ENCODE measurements around the gene CDC42BPB.

Gene CDC42BPB

DNA sequence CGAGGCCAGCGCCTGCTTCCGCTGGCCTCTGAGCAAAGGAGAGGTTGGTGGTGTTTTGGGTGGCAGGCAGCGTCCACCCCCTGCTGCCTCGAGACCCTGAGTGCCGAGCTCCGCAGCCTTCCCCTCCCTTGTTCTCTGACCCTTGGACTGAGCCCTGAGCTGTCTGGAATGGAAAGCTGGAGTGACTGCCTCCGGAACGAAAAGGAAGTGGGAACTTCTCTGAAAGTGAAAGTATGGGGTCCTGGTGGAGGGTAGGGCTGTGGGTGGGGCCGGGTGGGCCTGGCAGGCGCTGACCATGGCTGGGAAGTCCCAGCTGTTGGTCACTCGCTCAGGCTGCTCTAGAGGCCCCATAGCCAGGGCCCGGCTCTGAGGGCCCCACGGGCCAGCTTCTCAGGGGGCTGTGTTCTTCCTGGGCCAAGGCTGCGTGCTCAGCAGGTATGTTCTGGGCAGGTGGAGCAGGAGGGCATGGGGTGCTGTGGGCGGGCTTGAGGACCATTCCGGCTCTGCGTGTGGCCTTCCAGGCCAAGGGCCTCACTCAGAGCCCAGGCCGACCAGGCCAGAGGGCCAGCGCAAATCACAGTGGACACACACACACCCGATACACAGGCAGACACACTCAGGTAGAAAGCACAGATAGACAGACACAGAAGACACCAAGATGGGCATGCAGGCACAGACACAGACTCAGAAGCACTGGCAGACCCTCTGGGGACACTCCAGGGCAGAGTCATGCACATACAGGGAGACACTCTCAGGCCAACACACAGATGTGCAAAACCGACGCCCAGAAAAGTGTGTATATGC is 37.3 kb upstream of the CDC42BPB start, which contains the start of gene EXOC3L4:
Gene EXOC3L4, plus strand, starts transcription at position 320 of the 804 bp plus-strand sequence. CDS start 5,495 bp downstream, outside the sequence.
- CTCF ChIA-PET = interaction anchor here (2.6 kb wide), 1 partner anchor 11 kb away, joined by 14 read pairs; no protein-coding TSS in a partner anchor
- POLR2A ChIA-PET = interaction anchor here (0.7 kb wide), 1 partner anchor 239 kb away, joined by 4 read pairs; the partner anchor contains the start of gene EIF5
- TF ChIP-seq CTBP1 (IDR thresholded peaks at IDR 0.05; ENCODE audit: borderline replicate concordance) = no peak
- no peak for TF ChIP-seq LEF1 (IDR thresholded peaks at IDR 0.05; ENCODE audit: borderline replicate concordance)
- no peak for TF ChIP-seq FOXM1 (IDR thresholded peaks at IDR 0.05; ENCODE audit: borderline replicate concordance)
- TF ChIP-seq TARDBP (IDR thresholded peaks at IDR 0.05) = no peak
- no peak for TF ChIP-seq SP1 (IDR thresholded peaks at IDR 0.05)
- no peak for TF ChIP-seq FOXK2 (IDR thresholded peaks at IDR 0.05)
- TF ChIP-seq, protein P1, sequence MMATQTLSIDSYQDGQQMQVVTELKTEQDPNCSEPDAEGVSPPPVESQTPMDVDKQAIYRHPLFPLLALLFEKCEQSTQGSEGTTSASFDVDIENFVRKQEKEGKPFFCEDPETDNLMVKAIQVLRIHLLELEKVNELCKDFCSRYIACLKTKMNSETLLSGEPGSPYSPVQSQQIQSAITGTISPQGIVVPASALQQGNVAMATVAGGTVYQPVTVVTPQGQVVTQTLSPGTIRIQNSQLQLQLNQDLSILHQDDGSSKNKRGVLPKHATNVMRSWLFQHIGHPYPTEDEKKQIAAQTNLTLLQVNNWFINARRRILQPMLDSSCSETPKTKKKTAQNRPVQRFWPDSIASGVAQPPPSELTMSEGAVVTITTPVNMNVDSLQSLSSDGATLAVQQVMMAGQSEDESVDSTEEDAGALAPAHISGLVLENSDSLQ (IDR thresholded peaks at IDR 0.05) = no peak
- TF ChIP-seq L3MBTL2 (conservative IDR thresholded peaks at IDR 0.05) = no peak
- DNase-seq (ENCODE audit: extremely low spot score) = no peak

DNA sequence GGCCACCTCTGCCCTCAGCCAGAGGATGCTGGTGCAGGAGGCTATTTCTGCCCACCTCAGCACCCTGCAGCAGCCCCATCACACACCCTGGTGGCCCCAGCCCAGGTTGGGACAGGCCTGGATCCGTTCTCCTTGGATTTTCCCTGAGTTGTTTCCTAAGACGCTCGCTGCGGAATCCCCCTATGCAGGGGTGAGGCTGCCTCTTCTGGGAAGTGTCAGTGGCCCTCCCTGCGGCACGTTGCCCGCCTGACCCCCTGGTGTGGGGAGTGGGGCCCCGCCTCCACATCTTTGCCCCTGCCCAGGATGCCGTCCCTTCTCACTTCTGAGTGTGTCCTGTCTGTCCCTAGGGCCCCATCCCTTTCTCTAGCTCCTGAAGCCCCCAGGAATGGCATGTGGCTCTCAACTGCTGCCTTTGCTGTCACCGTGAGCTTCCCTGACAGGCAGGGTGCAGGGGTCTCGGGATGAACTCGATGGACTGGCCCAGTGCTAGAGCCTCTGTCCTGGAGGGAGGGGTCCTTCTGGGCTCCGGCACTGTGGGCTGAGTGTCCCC is 36.6 kb upstream of the CDC42BPB start:
- ChIA-PET POLR2A (interaction anchor here (0.7 kb wide), 1 partner anchor 240 kb away, joined by 4 read pairs; the partner anchor contains the start of gene EIF5), CTCF (no interaction called here)
- DNase-seq (ENCODE audit: extremely low spot score) = no peak
- TF ChIP-seq ZNF384 (IDR thresholded peaks at IDR 0.05) (no peak), SUZ12 (IDR thresholded peaks at IDR 0.05) (no peak), FOXA1 (IDR thresholded peaks at IDR 0.05) (no peak), FOXK2 (IDR thresholded peaks at IDR 0.05) (no peak), SP1 (IDR thresholded peaks at IDR 0.05) (no peak), BHLHE40 (IDR thresholded peaks at IDR 0.05; ENCODE audit: borderline replicate concordance) (no peak), CTBP1 (IDR thresholded peaks at IDR 0.05; ENCODE audit: borderline replicate concordance) (no peak), ELF4 (IDR thresholded peaks at IDR 0.05) (no peak), ARNT (IDR thresholded peaks at IDR 0.05) (no peak), LEF1 (IDR thresholded peaks at IDR 0.05; ENCODE audit: borderline replicate concordance) (no peak), L3MBTL2 (conservative IDR thresholded peaks at IDR 0.05) (no peak), TARDBP (IDR thresholded peaks at IDR 0.05) (no peak), HDGF (IDR thresholded peaks at IDR 0.05; ENCODE audit: borderline replicate concordance) (no peak), FOXM1 (IDR thresholded peaks at IDR 0.05; ENCODE audit: borderline replicate concordance) (no peak), NFRKB (IDR thresholded peaks at IDR 0.05) (no peak)
- TF ChIP-seq, protein P1 (IDR thresholded peaks at IDR 0.05) = no peak

DNA sequence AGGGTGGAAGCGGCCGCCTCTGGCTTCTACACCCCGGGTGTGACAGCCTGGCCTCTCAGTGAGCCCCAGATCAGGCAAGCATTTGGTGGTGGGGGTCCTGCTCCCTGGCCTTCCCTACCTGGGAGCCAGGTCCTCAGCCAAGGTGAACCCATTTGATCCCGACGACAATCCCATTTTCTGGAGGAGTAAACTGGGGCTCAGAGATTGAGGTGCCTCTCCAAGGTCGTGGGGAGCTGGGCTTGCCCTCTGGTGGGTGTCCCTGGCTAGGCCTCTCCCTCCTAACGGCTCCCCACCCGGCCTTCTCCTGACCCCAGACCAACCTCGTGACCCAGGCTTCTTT is 34.5 kb upstream of the CDC42BPB start:
- no peak for DNase-seq (ENCODE audit: extremely low spot score)
- POLR2A ChIA-PET = no interaction called here
- CTCF ChIA-PET = no interaction called here
- TF ChIP-seq SP1 (IDR thresholded peaks at IDR 0.05) (no peak), SUZ12 (IDR thresholded peaks at IDR 0.05) (no peak), L3MBTL2 (conservative IDR thresholded peaks at IDR 0.05) (no peak), NFRKB (IDR thresholded peaks at IDR 0.05) (no peak), TARDBP (IDR thresholded peaks at IDR 0.05) (no peak), ELF4 (IDR thresholded peaks at IDR 0.05) (no peak), ZNF384 (IDR thresholded peaks at IDR 0.05) (no peak), LEF1 (IDR thresholded peaks at IDR 0.05; ENCODE audit: borderline replicate concordance) (no peak), BHLHE40 (IDR thresholded peaks at IDR 0.05; ENCODE audit: borderline replicate concordance) (no peak), ARNT (IDR thresholded peaks at IDR 0.05) (no peak), FOXM1 (IDR thresholded peaks at IDR 0.05; ENCODE audit: borderline replicate concordance) (no peak), CTBP1 (IDR thresholded peaks at IDR 0.05; ENCODE audit: borderline replicate concordance) (no peak), HDGF (IDR thresholded peaks at IDR 0.05; ENCODE audit: borderline replicate concordance) (no peak), FOXA1 (IDR thresholded peaks at IDR 0.05) (no peak), FOXK2 (IDR thresholded peaks at IDR 0.05) (no peak)
- TF ChIP-seq, protein P1 (IDR thresholded peaks at IDR 0.05) = no peak

- CTCF ChIA-PET = no interaction called here
- TF ChIP-seq FOXM1 (IDR thresholded peaks at IDR 0.05; ENCODE audit: borderline replicate concordance) (no peak), FOXK2 (IDR thresholded peaks at IDR 0.05) (no peak), NFRKB (IDR thresholded peaks at IDR 0.05) (no peak), ZNF384 (IDR thresholded peaks at IDR 0.05) (no peak), TARDBP (IDR thresholded peaks at IDR 0.05) (no peak), SP1 (IDR thresholded peaks at IDR 0.05) (no peak), BHLHE40 (IDR thresholded peaks at IDR 0.05; ENCODE audit: borderline replicate concordance) (no peak), HDGF (IDR thresholded peaks at IDR 0.05; ENCODE audit: borderline replicate concordance) (no peak), LEF1 (IDR thresholded peaks at IDR 0.05; ENCODE audit: borderline replicate concordance) (no peak), SUZ12 (IDR thresholded peaks at IDR 0.05) (no peak), FOXA1 (IDR thresholded peaks at IDR 0.05) (no peak), CTBP1 (IDR thresholded peaks at IDR 0.05; ENCODE audit: borderline replicate concordance) (no peak), L3MBTL2 (conservative IDR thresholded peaks at IDR 0.05) (no peak), ARNT (IDR thresholded peaks at IDR 0.05) (no peak), ELF4 (IDR thresholded peaks at IDR 0.05) (no peak)
- TF ChIP-seq, protein P1 (IDR thresholded peaks at IDR 0.05) = no peak
- DNase-seq (ENCODE audit: extremely low spot score) = no peak
- POLR2A ChIA-PET = no interaction called here
These were observed 33.9 kb upstream of the CDC42BPB start for GRCh38 chr14:103091041-103091882.
